Activated CD8-positive, alpha-beta memory T cell treated with anti-CD3 and anti-CD28 coated beads, Interleukin-2, amount 50 U/mL, for 4 hours (primary cell): ENCODE results near the gene RPP25L.
"Not testable (repeated sequence)": the region's sequence is repeated elsewhere in the genome, so short reads cannot be mapped to it uniquely, and the experiment has no call there.

Experiments
- DNase-seq: peaks from one replicate; pipeline ENCODE4 v3.0.0-alpha.2; 2020

Gene RPP25L

GRCh38 chr9:34611811-34612787 lies at the start of gene RPP25L:
Gene RPP25L, minus strand, starts transcription at chr9:34612097. Its CDS starts 801 bp downstream, at chr9:34611296.
- DNase-seq, result peak; percentile 83

- no peak for DNase-seq
Measured at GRCh38 chr9:34659592-34660253, 47.8 kb upstream of the RPP25L start.

- no peak for DNase-seq
Measured at GRCh38 chr9:34658461-34658860, 46.6 kb upstream of the RPP25L start.

- no peak for DNase-seq
Measured at GRCh38 chr9:34656992-34657391, 45.1 kb upstream of the RPP25L start.

GRCh38 chr9:34655394-34655793 lies 43.5 kb upstream of the RPP25L start:
- DNase-seq, result no peak

GRCh38 chr9:34654323-34655051 lies 42.6 kb upstream of the RPP25L start:
- no peak for DNase-seq

- no peak for DNase-seq
Measured at GRCh38 chr9:34653151-34654072, 41.5 kb upstream of the RPP25L start.

GRCh38 chr9:34652602-34653000 lies 40.7 kb upstream of the RPP25L start:
- DNase-seq, result no peak

- DNase-seq, result peak; percentile 53
Measured at GRCh38 chr9:34651876-34652601, 40.1 kb upstream of the RPP25L start, which contains the start of gene IL11RA. Gene IL11RA, plus strand, starts transcription at chr9:34652185. Its CDS starts 3,033 bp downstream, at chr9:34655218.

GRCh38 chr9:34651321-34651720 lies 39.4 kb upstream of the RPP25L start:
- DNase-seq, result no peak

GRCh38 chr9:34650816-34651215 lies 38.9 kb upstream of the RPP25L start:
- DNase-seq, result no peak

- DNase-seq, result no peak
Measured at GRCh38 chr9:34648673-34649072, 36.8 kb upstream of the RPP25L start.

GRCh38 chr9:34647651-34648050 lies 35.8 kb upstream of the RPP25L start:
- DNase-seq, result no peak

- DNase-seq, result no peak
Measured at GRCh38 chr9:34647084-34647403, 35.1 kb upstream of the RPP25L start.

- peak; percentile 98 for DNase-seq
Measured at GRCh38 chr9:34646211-34647083, 34.5 kb upstream of the RPP25L start, which contains the start of gene GALT. Gene GALT, plus strand, starts transcription at chr9:34646675. Its CDS starts 30 bp downstream, at chr9:34646705.

GRCh38 chr9:34644766-34645314 lies 32.9 kb upstream of the RPP25L start:
- DNase-seq, result no peak

- no peak for DNase-seq
Measured at GRCh38 chr9:34642679-34643078, 30.8 kb upstream of the RPP25L start.

GRCh38 chr9:34639322-34639721 lies 27.4 kb upstream of the RPP25L start:
- not testable (repeated sequence) for DNase-seq

GRCh38 chr9:34638138-34638445 lies 26.2 kb upstream of the RPP25L start:
- no peak for DNase-seq
